K562 (cell line): Measurements from ENCODE around the gene MBNL1. TPM values are rescaled to one million over a fixed set of nuclear protein-coding genes. Genes with fewer than 3 reads are reported as not detected.

Source experiments
- ATAC-seq: fragments of 200-7000 bp; cut with Tn5 transposase; 3 replicates; pipeline ENCODE4 v1.9.1; 2020; ENCODE audit warnings: moderate library complexity
- BruUV-seq: library from RNA; stranded (reverse); fragments of 400-500 nt; replicated peaks from 2 replicates; lab custom pipeline; 2021; lab: Mats Ljungman, UMichigan
- CTCF ChIA-PET: fragments of 300-600 bp; formaldehyde crosslinking; extraction: SDS; loops from one replicate; lab custom pipeline; 2021; ENCODE audit warnings: low intra/inter-chr PET ratio; lab: Yijun Ruan, JAX
- POLR2A ChIA-PET: fragments of 300-600, 350-650 bp; sonication (Branson Sonifier 250); formaldehyde crosslinking; extraction: SDS; loops from one replicate; lab custom pipeline; 2021; ENCODE audit warnings: antibody characterized with exemption, inconsistent platforms; lab: Yijun Ruan, JAX
- DNase-seq, 4 experiments: peaks; one replicate each; pipeline versions ENCODE4 v3.0.0 to v3.0.0-alpha.2; 2011 to 2018; ENCODE audit warnings: low spot score in 3 of 4, mixed read lengths in 3 of 4; ENCODE audit errors: extremely low read depth in 1 of 4
- FAIRE-seq: peaks from 2 replicates; lab custom pipeline; 2011; peaks lifted over from hg19 to GRCh38; lab: Jason Lieb, UNC
- H2AFZ ChIP-seq: 2 replicates; pipeline ENCODE4 v1.6.0; 2011; ENCODE audit warnings: low read depth, low read length, control low read depth, inconsistent platforms
- H3K27ac ChIP-seq: fragments of 200-600 bp; 3 replicates; pipeline ENCODE4 v1.8.0; 2011; ENCODE audit warnings: low read depth, mild to moderate bottlenecking, control low read depth, inconsistent platforms, low read length, moderate library complexity, mixed read lengths; ENCODE audit errors: extremely low read depth
- H3K27me3 ChIP-seq, 2 experiments: fragments of 300-600 bp in 1 of 2; 2 replicates in 1 of 2; 3 replicates in 1 of 2; pipeline versions ENCODE4 v1.6.0 to v1.8.0; 2011; ENCODE audit warnings: inconsistent platforms in 2 of 2, low read length in 2 of 2, mild to moderate bottlenecking in 1 of 2, mixed read lengths in 1 of 2, moderate library complexity in 1 of 2; ENCODE audit not compliant: control insufficient read depth in 2 of 2, insufficient read depth in 2 of 2
- H3K36me3 ChIP-seq: fragments of 300-600 bp; 3 replicates; pipeline ENCODE4 v1.8.0; 2011; ENCODE audit warnings: mild to moderate bottlenecking, low read length, inconsistent platforms; ENCODE audit not compliant: control insufficient read depth, insufficient read depth
- H3K4me1 ChIP-seq, 2 experiments: fragments of 200-600 bp in 1 of 2; replicated peaks in 1 of 2; 2 replicates in 1 of 2; 3 replicates in 1 of 2; pipeline versions ENCODE4 v1.5.1 to v1.8.0; 2011; ENCODE audit warnings: inconsistent platforms in 2 of 2, low read length in 2 of 2, mild to moderate bottlenecking in 1 of 2, mixed read lengths in 1 of 2, moderate library complexity in 1 of 2; ENCODE audit not compliant: control insufficient read depth in 2 of 2, insufficient read depth in 2 of 2
- H3K4me2 ChIP-seq: 2 replicates; pipeline ENCODE4 v1.6.1; 2011; ENCODE audit warnings: low read length, control low read depth, inconsistent platforms, mixed read lengths; ENCODE audit not compliant: insufficient read depth
- H3K4me3 ChIP-seq: fragments of 200-600 bp; sonication (generic), shearing (Covaris generic); 2 replicates; pipeline ENCODE4 v1.5.1; 2016; ENCODE audit warnings: control low read depth, inconsistent platforms
- H3K79me2 ChIP-seq: fragments of 200-600 bp; 3 replicates; pipeline ENCODE4 v1.8.0; 2011; ENCODE audit warnings: low read length, inconsistent platforms; ENCODE audit not compliant: control insufficient read depth, insufficient read depth
- H3K9ac ChIP-seq, 2 experiments: 2 replicates each; pipeline versions ENCODE4 v1.6.0 to v1.6.1; 2011; ENCODE audit warnings: low read depth in 2 of 2, low read length in 2 of 2, control low read depth in 1 of 2, inconsistent platforms in 1 of 2, mild to moderate bottlenecking in 1 of 2, mixed read lengths in 1 of 2; ENCODE audit not compliant: insufficient read depth in 1 of 2
- H3K9me1 ChIP-seq: one replicate; pipeline ENCODE4 v1.6.0; 2011; ENCODE audit warnings: inconsistent platforms, mild to moderate bottlenecking, low read length, moderate library complexity; ENCODE audit not compliant: control insufficient read depth, insufficient read depth
- H3K9me3 ChIP-seq: replicated peaks from 2 replicates; pipeline ENCODE4 v1.5.1; 2011; ENCODE audit warnings: low read depth, low read length, inconsistent platforms; ENCODE audit not compliant: control insufficient read depth, insufficient read depth
- H4K20me1 ChIP-seq: replicated peaks from 2 replicates; pipeline ENCODE4 v1.6.1; 2011; ENCODE audit warnings: low read length, inconsistent platforms, mixed read lengths; ENCODE audit not compliant: control insufficient read depth, insufficient read depth
- BMI1 ChIP-seq: fragments of 150-350 bp; IDR thresholded peaks from 2 replicates; pipeline ENCODE4 v1.6.1; 2014; ENCODE audit warnings: low read length
- BRD4 ChIP-seq: fragments of 200-600 bp; sonication (generic); IDR thresholded peaks from 2 replicates; pipeline ENCODE4 v1.6.1; 2017; ENCODE audit warnings: inconsistent platforms
- CCAR2 ChIP-seq: fragments of 200-400 bp; formaldehyde crosslinking; IDR thresholded peaks from 2 replicates; pipeline ENCODE4 v1.6.1; 2017; ENCODE audit warnings: mild to moderate bottlenecking, low read depth, low read length
- E2F4 ChIP-seq: sonication (generic); formaldehyde crosslinking; IDR thresholded peaks from 2 replicates; pipeline ENCODE4 v1.8.0; 2022; ENCODE audit warnings: mild to moderate bottlenecking, low read depth, missing genetic modification reagents
- EP400 ChIP-seq: fragments of 450-650 bp; IDR thresholded peaks from 2 replicates; pipeline ENCODE4 v1.6.1; 2017; ENCODE audit warnings: antibody characterized with exemption, mild to moderate bottlenecking, moderate library complexity
- FIP1L1 ChIP-seq: fragments of 200-400 bp; formaldehyde crosslinking; IDR thresholded peaks from 2 replicates; pipeline ENCODE4 v1.6.1; 2018; ENCODE audit warnings: mild to moderate bottlenecking, low read depth, low read length; ENCODE audit not compliant: poor library complexity, severe bottlenecking
- HNRNPK ChIP-seq: fragments of 200-400 bp; formaldehyde crosslinking; IDR thresholded peaks from one replicate; pipeline ENCODE4 v1.6.1; 2018; ENCODE audit warnings: mild to moderate bottlenecking, low read depth, low read length; ENCODE audit not compliant: poor library complexity, severe bottlenecking
- MTF1 ChIP-seq: fragments of 250-450 bp; sonication (Bioruptor Pico); IDR thresholded peaks from 2 replicates; pipeline ENCODE4 v1.9.0; 2021; ENCODE audit warnings: moderate library complexity, mild to moderate bottlenecking, inconsistent platforms, borderline replicate concordance
- NFIC ChIP-seq: fragments of 450-650 bp; IDR thresholded peaks from 2 replicates; pipeline ENCODE4 v1.6.1; 2017; ENCODE audit warnings: mild to moderate bottlenecking, inconsistent platforms
- POLR2H ChIP-seq: IDR thresholded peaks from 2 replicates; pipeline ENCODE4 v1.6.1; 2016; ENCODE audit warnings: missing genetic modification characterization, low read depth, mild to moderate bottlenecking, control low read depth, missing compliant biosample characterization, moderate library complexity
- THRA ChIP-seq: fragments of 450-650 bp; IDR thresholded peaks from 2 replicates; pipeline ENCODE4 v1.6.1; 2017; ENCODE audit warnings: mild to moderate bottlenecking, moderate library complexity
- ZNF444 ChIP-seq: fragments of 250-450 bp; sonication (Bioruptor Pico); IDR thresholded peaks from 2 replicates; pipeline ENCODE4 v1.4.0; 2020; ENCODE audit warnings: mild to moderate bottlenecking, moderate library complexity
- ZNF699 ChIP-seq: fragments of 250-450 bp; sonication (Bioruptor Pico); IDR thresholded peaks from 2 replicates; pipeline ENCODE4 v1.8.0; 2021; ENCODE audit warnings: mild to moderate bottlenecking, moderate library complexity; ENCODE audit not compliant: insufficient replicate concordance
- WGBS: fragments of 100-300 bp; shearing (Covaris generic); methylation state at CpG from one replicate; pipeline ENCODE4 v1.1.6; 2016; ENCODE audit warnings: low coverage, mixed read lengths; ENCODE audit not compliant: insufficient coverage; ENCODE audit errors: missing lambda C conversion rate; 5-methylcytosine and 5-hydroxymethylcytosine counted together
- in situ Hi-C: fragments of 300-500 bp; cut with MboI; formaldehyde crosslinking; loops from 4 replicates; pipeline ENCODE4 v1.15.0; 2018; ENCODE audit warnings: inconsistent platforms, mixed read lengths
- intact Hi-C: fragments of 100-400 bp; cut with micrococcal nuclease; formaldehyde crosslinking; loops from 2 replicates; pipeline ENCODE4 v1.14.2; 2022
- polyA plus RNA-seq, 8 experiments: library from polyadenylated mRNA; depleted of rRNA in 4 of 8; stranded (reverse) in 5 of 8; unstranded in 3 of 8; fragments of >200 nt; fragmentation: Nextera tagmentation in 2 of 8; fragmentation: Illumina TruSeq in 1 of 8; extraction: Ambion mirVana in 2 of 8; extraction: Trizol in 1 of 8; gene quantifications; 2 replicates each; pipeline versions ENCODE4 v1.2.1 to v1.2.3, GENCODE V29; 2011 to 2014; ENCODE audit warnings: inconsistent platforms in 1 of 8, missing spikeins in 1 of 8
- total RNA-seq, 7 experiments: library from RNA; depleted of rRNA in 6 of 7; stranded (reverse); fragments of >200 nt in 6 of 7; fragmentation: Illumina TruSeq in 2 of 7; extraction: Trizol in 2 of 7; gene quantifications; 2 replicates each; pipeline versions ENCODE4 v1.2.1 to v1.2.3, GENCODE V29; 2011 to 2021; ENCODE audit warnings: low replicate concordance in 1 of 7

Gene MBNL1
- total and polyA plus RNA-seq, 9 of the 15 experiments (the other 6 are each of a cell fraction or from before 2014, with no cell fraction given): 70.3 to 243 (median 220) TPM

GRCh38 chr3:152254041-152254440 lies 14.7 kb upstream of the MBNL1 start:
- Histone ChIP-seq H3K4me3 (no peak overlapping the region), H3K36me3 (no peaks in the 10 kb centered on the region), H3K9ac (no peak overlapping the region), H2AFZ (no peak overlapping the region), H3K9me3 (peaks cover 3% of the 10 kb centered on the region; the same call in 1 of the 2 replicates), H3K27me3 (no peaks in the 10 kb centered on the region), H3K79me2 (peaks cover 79% of the 10 kb centered on the region), H3K27ac (no peak overlapping the region), H3K4me1 (peaks cover 5 to 19% of the 10 kb centered on the region in 2 experiments), H3K9me1 (no peaks in the 10 kb centered on the region), H3K4me2 (no peak overlapping the region), H4K20me1 (no peaks in the 10 kb centered on the region)
- CTCF ChIA-PET: no interaction called here
- ATAC-seq: no peak
- 81% methylated on average over 2 of the region's 2 CpGs for WGBS
- in situ Hi-C loops: no loop called here
- POLR2A ChIA-PET: interaction anchor here (1.2 to 4.0 kb wide), 2 partner anchors 10 to 11 kb away, joined by 3 to 17 read pairs; no protein-coding TSS in a partner anchor
- no peak for DNase-seq
- no peak for TF ChIP-seq BMI1
- 0 out of 2 replicates have a peak, but pooled peaks have one; percentile 4 for TF ChIP-seq NFIC
- TF ChIP-seq BRD4: no peak
- BruUV-seq: no TSS peak
- intact Hi-C loops: no loop called here
- no peak for FAIRE-seq

- ATAC-seq: no peak
- no peak overlapping the region for H3K9ac ChIP-seq
- H3K4me1 ChIP-seq: peaks cover 5 to 29% of the 10 kb centered on the region in 2 experiments
- 100% methylated on average over 1 of the region's 1 CpG for WGBS
- H3K9me1 ChIP-seq: no peaks in the 10 kb centered on the region
- FAIRE-seq: no peak
- no peak overlapping the region for H3K4me3 ChIP-seq
- BruUV-seq: no TSS peak
- no peak overlapping the region for H2AFZ ChIP-seq
- in situ Hi-C loops: no loop called here
- no peak overlapping the region for H3K27ac ChIP-seq
- H3K9me3 ChIP-seq: peaks cover 3% of the 10 kb centered on the region; the same call in 1 of the 2 replicates
- peaks cover 91% of the 10 kb centered on the region for H3K79me2 ChIP-seq
- intact Hi-C loops: no loop called here
- ChIA-PET CTCF (no interaction called here), POLR2A (interaction anchor here (0.7 to 4.0 kb wide), 6 partner anchors 10 to 906 kb away, joined by 3 to 19 read pairs (median 4); partner anchors contain the start of gene MBNL1)
- H3K27me3 ChIP-seq: no peaks in the 10 kb centered on the region
- DNase-seq: no peak
- no peaks in the 10 kb centered on the region for H4K20me1 ChIP-seq
- H3K36me3 ChIP-seq: no peaks in the 10 kb centered on the region
- no peak overlapping the region for H3K4me2 ChIP-seq
- no peak for TF ChIP-seq MTF1 (CRISPR knock-in tag)
- no peak for TF ChIP-seq EP400
- TF ChIP-seq THRA: no peak
- TF ChIP-seq ZNF699: no peak
- no peak for TF ChIP-seq HNRNPK
- TF ChIP-seq E2F4 (CRISPR knock-in tag): no peak
- TF ChIP-seq POLR2H (tag): no peak
- no peak for TF ChIP-seq ZNF444 (CRISPR knock-in tag)
- TF ChIP-seq CCAR2: no peak
- TF ChIP-seq FIP1L1: no peak
Measured at GRCh38 chr3:152255290-152255689, 13.4 kb upstream of the MBNL1 start.
